Activated CD8-positive, alpha-beta T cell treated with anti-CD3 and anti-CD28 coated beads, Interleukin-2, amount 10 ng/mL, durations not matched to agents 7 days and 5 days (primary cell): ENCODE measurements around the gene CUL5. TPM values are rescaled to one million over a fixed set of nuclear protein-coding genes. Genes with fewer than 3 reads are reported as not detected.
"Not testable (repeated sequence)": the region's sequence is repeated elsewhere in the genome, so short reads cannot be mapped to it uniquely, and the experiment has no call there.

ENCODE experiments used
- ATAC-seq: fragments of 150-1000 bp; cut with Tn5 transposase; one replicate; pipeline ENCODE4 v1.10.0; 2021; ENCODE audit warnings: moderate library complexity
- CTCF ChIA-PET: fragments of 350-600 bp; sonication (Branson Sonifier 250); formaldehyde crosslinking; loops from one replicate; lab custom pipeline; 2021; ENCODE audit warnings: antibody characterized with exemption; lab: Charles Lee
- POLR2A ChIA-PET: fragments of 350-600 bp; sonication (Branson Sonifier 250); formaldehyde crosslinking; loops from one replicate; lab custom pipeline; 2021; ENCODE audit warnings: antibody characterized with exemption; lab: Charles Lee
- DNase-seq: peaks from one replicate; pipeline ENCODE4 v3.0.0-alpha.2; 2020
- H3K27ac Mint-ChIP-seq: one replicate; pipeline ENCODE4 v1.8.0; 2021; ENCODE audit warnings: mild to moderate bottlenecking, mixed read lengths
- H3K27me3 Mint-ChIP-seq: one replicate; pipeline ENCODE4 v1.8.0; 2021; ENCODE audit warnings: low read depth, mixed read lengths
- H3K36me3 Mint-ChIP-seq: one replicate; pipeline ENCODE4 v1.8.0; 2021; ENCODE audit warnings: low read depth, mixed read lengths
- H3K4me1 Mint-ChIP-seq: one replicate; pipeline ENCODE4 v1.8.0; 2021; ENCODE audit warnings: low read depth, mixed read lengths
- H3K4me3 Mint-ChIP-seq: one replicate; pipeline ENCODE4 v1.8.0; 2021; ENCODE audit warnings: mild to moderate bottlenecking, mixed read lengths
- H3K9me3 Mint-ChIP-seq: one replicate; pipeline ENCODE4 v1.8.0; 2022; ENCODE audit warnings: mixed read lengths; ENCODE audit not compliant: insufficient read depth
- total RNA-seq, 2 experiments: library from RNA; stranded (reverse); gene quantifications; one replicate each; pipeline ENCODE4 v1.2.3, GENCODE V29; 2021

CUL5 gene
- total RNA-seq, 2 experiments from 2014 or later = 29.7 to 31.3 TPM

- Mint-ChIP-seq H3K36me3 (peaks cover 31% of the 10 kb centered on the region), H3K27ac (no peak overlapping the region), H3K4me3 (no peak overlapping the region), H3K4me1 (peaks cover 8% of the 10 kb centered on the region), H3K9me3 (no peaks in the 10 kb centered on the region), H3K27me3 (no peaks in the 10 kb centered on the region)
- ATAC-seq (no peak), DNase-seq (no peak)
- ChIA-PET POLR2A (no interaction called here), CTCF (interaction anchor here (1.0 to 3.1 kb wide), 2 partner anchors 18 to 20 kb away, joined by 3 to 10 read pairs; partner anchors contain the start of gene CUL5)
Observed at GRCh38 chr11:108027057-108027456, 18.4 kb downstream of the CUL5 start.

GRCh38 chr11:108028822-108029441, 20.2 kb downstream of the CUL5 start:
- POLR2A ChIA-PET, H3K27ac Mint-ChIP-seq: not testable (repeated sequence)
- CTCF ChIA-PET = interaction anchor here (3.1 kb wide), 1 partner anchor 20 kb away, joined by 10 read pairs; the partner anchor contains the start of gene CUL5

GRCh38 chr11:108031604-108032003, 22.9 kb downstream of the CUL5 start:
- DNase-seq, ATAC-seq, H3K27me3 Mint-ChIP-seq, H3K4me1 Mint-ChIP-seq, H3K9me3 Mint-ChIP-seq, H3K4me3 Mint-ChIP-seq, CTCF ChIA-PET, H3K27ac Mint-ChIP-seq, POLR2A ChIA-PET: not testable (repeated sequence)
- peaks cover 50% of the 10 kb centered on the region for H3K36me3 Mint-ChIP-seq

More at GRCh38 chr11:108028822-108029441, 20.2 kb downstream of the CUL5 start:
- H3K4me3 Mint-ChIP-seq, ATAC-seq, H3K9me3 Mint-ChIP-seq, H3K27me3 Mint-ChIP-seq, DNase-seq, H3K4me1 Mint-ChIP-seq: not testable (repeated sequence)
- H3K36me3 Mint-ChIP-seq = peaks cover 41% of the 10 kb centered on the region

GRCh38 chr11:108032800-108033199, 24.1 kb downstream of the CUL5 start:
- ATAC-seq (no peak), DNase-seq (no peak)
- POLR2A ChIA-PET = interaction anchor here (0.6 kb wide), 1 partner anchor 473 kb away, joined by 4 read pairs; no protein-coding TSS in a partner anchor
- Mint-ChIP-seq H3K4me3 (no peak overlapping the region), H3K27ac (no peak overlapping the region), H3K4me1 (no peaks in the 10 kb centered on the region), H3K27me3 (no peaks in the 10 kb centered on the region), H3K36me3 (peaks cover 56% of the 10 kb centered on the region), H3K9me3 (no peaks in the 10 kb centered on the region)
- CTCF ChIA-PET = interaction anchor here (1.1 kb wide), 1 partner anchor 24 kb away, joined by 3 read pairs; the partner anchor contains the start of gene CUL5

- ChIA-PET CTCF (interaction anchor here (1.0 kb wide), 1 partner anchor 613 kb away, joined by 3 read pairs; no protein-coding TSS in a partner anchor), POLR2A (no interaction called here)
- DNase-seq (no peak), ATAC-seq (no peak)
- no peaks in the 10 kb centered on the region for H3K4me1 Mint-ChIP-seq
- H3K9me3 Mint-ChIP-seq = no peaks in the 10 kb centered on the region
- H3K4me3 Mint-ChIP-seq = no peak overlapping the region
- no peak overlapping the region for H3K27ac Mint-ChIP-seq
- no peaks in the 10 kb centered on the region for H3K27me3 Mint-ChIP-seq
- peaks cover 53% of the 10 kb centered on the region for H3K36me3 Mint-ChIP-seq
Observed at GRCh38 chr11:108034034-108034433, 25.3 kb downstream of the CUL5 start.

- Mint-ChIP-seq H3K27ac (no peak overlapping the region), H3K9me3 (no peaks in the 10 kb centered on the region), H3K27me3 (no peaks in the 10 kb centered on the region), H3K36me3 (peaks cover 56% of the 10 kb centered on the region), H3K4me3 (no peak overlapping the region), H3K4me1 (no peaks in the 10 kb centered on the region)
- ATAC-seq (no peak), DNase-seq (no peak)
- ChIA-PET CTCF (no interaction called here), POLR2A (no interaction called here)
Observed at GRCh38 chr11:108034952-108035351, 26.3 kb downstream of the CUL5 start.

- H3K4me3 Mint-ChIP-seq = no peak overlapping the region
- no peak for ATAC-seq
- no peaks in the 10 kb centered on the region for H3K27me3 Mint-ChIP-seq
- no peak for DNase-seq
- ChIA-PET POLR2A (no interaction called here), CTCF (interaction anchor here (1.4 kb wide), 1 partner anchor 10 kb away, joined by 3 read pairs; no protein-coding TSS in a partner anchor)
- peaks cover 49% of the 10 kb centered on the region for H3K36me3 Mint-ChIP-seq
- H3K27ac Mint-ChIP-seq = no peak overlapping the region
- no peaks in the 10 kb centered on the region for H3K4me1 Mint-ChIP-seq
- H3K9me3 Mint-ChIP-seq = no peaks in the 10 kb centered on the region
Observed at GRCh38 chr11:108035690-108036089, 27.0 kb downstream of the CUL5 start.

- Mint-ChIP-seq H3K27me3 (no peaks in the 10 kb centered on the region), H3K4me1 (no peaks in the 10 kb centered on the region), H3K36me3 (peaks cover 37% of the 10 kb centered on the region), H3K4me3 (no peak overlapping the region), H3K27ac (no peak overlapping the region), H3K9me3 (no peaks in the 10 kb centered on the region)
- ATAC-seq (no peak), DNase-seq (no peak)
- CTCF ChIA-PET = interaction anchor here (1.0 to 1.5 kb wide), 4 partner anchors 12 to 611 kb away, joined by 3 to 4 read pairs (median 3); partner anchors contain the start of gene CUL5
- POLR2A ChIA-PET = interaction anchor here (1.0 kb wide), 1 partner anchor 28 kb away, joined by 3 read pairs; no protein-coding TSS in a partner anchor
Observed at GRCh38 chr11:108037211-108037610, 28.5 kb downstream of the CUL5 start.

GRCh38 chr11:108037636-108038035, 28.9 kb downstream of the CUL5 start:
- H3K9me3 Mint-ChIP-seq = no peaks in the 10 kb centered on the region
- POLR2A ChIA-PET = no interaction called here
- no peak for ATAC-seq

GRCh38 chr11:108048269-108048668, 39.6 kb downstream of the CUL5 start:
- H3K36me3 Mint-ChIP-seq = peaks cover 25% of the 10 kb centered on the region
- POLR2A ChIA-PET = no interaction called here
- no peaks in the 10 kb centered on the region for H3K27me3 Mint-ChIP-seq
- H3K4me3 Mint-ChIP-seq = no peak overlapping the region
- peaks cover 7% of the 10 kb centered on the region for H3K4me1 Mint-ChIP-seq
- ATAC-seq (no peak), DNase-seq (no peak)
- CTCF ChIA-PET = no interaction called here
- H3K27ac Mint-ChIP-seq = no peak overlapping the region
- no peaks in the 10 kb centered on the region for H3K9me3 Mint-ChIP-seq

More at GRCh38 chr11:108037636-108038035, 28.9 kb downstream of the CUL5 start:
- Mint-ChIP-seq H3K36me3 (peaks cover 35% of the 10 kb centered on the region), H3K27me3 (no peaks in the 10 kb centered on the region), H3K27ac (no peak overlapping the region), H3K4me1 (no peaks in the 10 kb centered on the region), H3K4me3 (no peak overlapping the region)
- CTCF ChIA-PET = interaction anchor here (1.0 to 1.5 kb wide), 3 partner anchors 27 to 611 kb away, joined by 3 to 4 read pairs (median 3); partner anchors contain the start of gene CUL5
- DNase-seq = no peak

- ATAC-seq (no peak), DNase-seq (no peak)
- CTCF ChIA-PET = no interaction called here
- Mint-ChIP-seq H3K27me3 (no peaks in the 10 kb centered on the region), H3K9me3 (no peaks in the 10 kb centered on the region), H3K4me3 (no peak overlapping the region), H3K4me1 (no peaks in the 10 kb centered on the region), H3K36me3 (peaks cover 54% of the 10 kb centered on the region), H3K27ac (no peak overlapping the region)
- POLR2A ChIA-PET = no interaction called here
Observed at GRCh38 chr11:108062336-108062735, 53.6 kb downstream of the CUL5 start.

GRCh38 chr11:108063410-108063809, 54.7 kb downstream of the CUL5 start:
- Mint-ChIP-seq H3K4me3 (no peak overlapping the region), H3K36me3 (peaks cover 52% of the 10 kb centered on the region), H3K27ac (no peak overlapping the region), H3K27me3 (no peaks in the 10 kb centered on the region), H3K9me3 (no peaks in the 10 kb centered on the region), H3K4me1 (no peaks in the 10 kb centered on the region)
- ATAC-seq (no peak), DNase-seq (no peak)
- POLR2A ChIA-PET = no interaction called here
- CTCF ChIA-PET = no interaction called here
